ENCODE data around the gene NELL2.

NELL2 gene

DNA sequence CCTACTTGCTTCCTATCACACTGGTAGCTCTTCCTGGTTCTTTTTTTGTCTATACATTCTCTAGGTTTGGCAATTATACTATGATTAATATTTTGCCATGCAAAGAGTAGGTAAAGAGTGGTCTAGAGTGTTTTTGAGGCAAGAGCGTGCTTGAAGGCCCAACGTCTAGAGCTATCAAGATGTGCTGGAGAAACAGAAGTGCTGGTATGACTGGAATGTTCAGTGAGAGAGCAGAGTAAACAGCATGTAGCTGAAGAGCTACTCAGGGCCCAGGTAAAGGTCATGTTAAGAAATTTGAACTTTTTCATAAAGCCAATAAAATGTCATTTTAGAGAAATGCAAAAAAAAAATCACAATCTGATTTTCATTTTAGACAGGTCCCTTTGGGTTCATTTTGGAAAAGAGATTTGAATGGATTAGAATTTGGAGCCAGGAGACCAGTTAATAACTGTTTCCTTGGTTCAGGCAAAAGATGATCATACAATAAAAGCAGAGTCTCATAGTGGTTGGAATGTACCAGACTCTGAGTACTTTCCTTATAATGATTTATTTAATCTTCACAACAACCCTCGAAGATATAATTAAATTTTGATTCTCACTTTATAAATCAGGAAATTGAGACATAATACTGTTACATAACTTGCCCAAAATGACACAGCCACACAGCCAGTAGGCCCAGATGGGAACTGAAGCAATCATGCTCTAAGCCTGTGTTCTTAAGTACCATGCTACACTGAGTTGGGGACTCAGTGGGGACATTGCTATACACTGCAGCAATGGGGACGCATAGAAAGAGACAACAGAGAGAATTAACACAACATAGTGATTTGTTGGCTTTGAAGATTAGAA is 350.1 kb downstream of the NELL2 start:
- no peak for DNase-seq

GRCh38 chr12:44523828-44524227 is 352.3 kb downstream of the NELL2 start:
- no peak for DNase-seq

DNA sequence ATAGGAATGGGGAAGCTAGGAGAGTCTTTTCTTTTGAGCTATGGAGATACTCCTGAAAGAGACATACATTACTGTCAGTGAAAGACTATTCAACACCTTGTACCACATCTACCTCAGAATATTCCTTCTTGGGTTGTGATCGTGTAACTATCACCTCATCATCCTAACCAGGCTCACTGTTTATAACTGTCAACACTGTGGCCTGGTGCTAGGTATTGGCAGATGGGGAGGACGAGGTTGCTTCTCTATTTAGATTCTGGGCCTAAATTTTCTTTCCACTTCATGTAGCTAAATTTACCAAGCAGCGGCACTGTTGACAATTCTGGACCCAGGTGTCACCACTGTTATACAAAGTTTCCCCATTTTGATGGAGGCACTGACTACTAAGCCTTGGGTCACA is 354.4 kb downstream of the NELL2 start:
- no peak for DNase-seq

DNA sequence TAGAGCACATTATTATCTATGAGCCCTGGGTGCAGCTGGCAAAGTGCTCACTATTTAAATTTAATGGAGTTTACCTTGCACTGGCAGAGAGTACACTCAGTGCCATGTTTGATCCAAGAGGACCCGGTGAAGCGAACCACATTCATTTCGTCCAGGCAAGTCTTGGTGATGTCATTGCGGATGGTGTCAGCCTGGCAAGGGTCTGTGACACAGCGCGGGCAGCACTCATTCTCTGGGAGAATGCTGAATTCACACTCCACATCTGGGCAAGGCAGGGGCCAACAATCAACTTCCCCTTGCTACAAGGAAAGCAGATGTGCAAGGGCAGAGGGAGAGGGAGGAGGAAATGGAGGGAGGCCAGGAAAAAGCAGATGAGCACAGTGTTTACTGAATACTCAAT is 356.2 kb downstream of the NELL2 start:
- no peak for DNase-seq

DNA sequence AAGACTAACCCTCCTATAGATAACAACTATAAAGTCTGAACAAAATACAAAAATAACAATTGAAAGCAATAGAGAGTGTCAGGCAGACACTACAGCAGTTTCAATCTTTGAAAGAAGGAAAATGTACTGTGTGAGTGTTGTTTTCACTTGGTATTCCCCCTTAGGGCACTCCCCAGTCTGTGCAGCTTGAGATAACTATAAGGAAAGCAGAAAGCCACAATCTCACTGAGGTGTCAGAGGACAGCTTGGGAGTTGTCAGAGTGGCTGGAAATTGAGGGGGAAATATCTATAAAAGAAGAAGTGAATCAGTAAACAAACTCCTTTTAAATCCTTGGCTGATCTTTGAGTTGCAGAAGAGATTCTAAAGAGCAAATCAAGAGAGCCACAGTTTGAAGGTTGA is 364.8 kb downstream of the NELL2 start:
- no peak for DNase-seq

DNA sequence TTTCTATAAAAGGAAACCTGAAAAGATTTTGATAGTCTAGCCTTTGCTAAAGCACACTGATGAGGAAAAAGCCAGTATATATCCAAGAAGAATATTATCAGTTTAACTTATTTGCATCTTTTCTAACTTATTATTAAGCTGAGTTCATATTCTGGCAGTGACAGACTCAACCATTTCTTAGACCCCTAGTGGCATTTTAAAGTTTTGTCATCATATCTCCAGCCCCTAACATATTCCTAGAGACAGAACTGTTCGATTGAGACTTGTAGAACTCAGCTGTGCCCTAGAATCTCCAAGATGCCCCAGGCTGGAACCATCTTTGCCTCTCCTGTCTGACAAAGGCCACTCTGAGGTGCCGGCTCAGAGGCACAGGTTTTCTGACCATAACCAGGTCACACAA is 365.6 kb downstream of the NELL2 start:
- DNase-seq = no peak

GRCh38 chr12:44510076-44510475 is 366.0 kb downstream of the NELL2 start:
- DNase-seq = no peak

- no peak for DNase-seq
Observed at GRCh38 chr12:44509471-44509870, 366.6 kb downstream of the NELL2 start.

- no peak for DNase-seq
Observed at GRCh38 chr12:44507461-44507860, 368.7 kb downstream of the NELL2 start.

DNA sequence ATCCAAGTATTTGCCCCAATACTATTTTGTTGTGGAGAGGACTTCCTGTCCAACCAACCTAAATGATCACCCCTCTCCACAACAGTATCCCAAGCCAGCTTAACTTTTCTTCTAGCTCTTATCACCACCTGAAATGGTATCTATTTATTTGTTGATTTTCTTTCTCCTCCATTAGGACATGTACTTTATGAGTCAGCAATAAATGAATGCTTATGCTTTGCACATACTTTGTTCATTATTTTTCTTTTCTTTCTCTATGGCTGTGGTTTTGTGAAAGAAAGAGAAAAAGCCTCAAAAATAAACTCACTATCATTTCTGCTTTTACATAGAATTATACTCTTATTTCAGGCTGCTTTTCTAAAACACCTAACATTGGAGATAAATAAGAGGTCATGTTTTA is 371.3 kb downstream of the NELL2 start:
- DNase-seq = no peak

GRCh38 chr12:44503329-44503728 is 372.8 kb downstream of the NELL2 start:
- no peak for DNase-seq

DNA sequence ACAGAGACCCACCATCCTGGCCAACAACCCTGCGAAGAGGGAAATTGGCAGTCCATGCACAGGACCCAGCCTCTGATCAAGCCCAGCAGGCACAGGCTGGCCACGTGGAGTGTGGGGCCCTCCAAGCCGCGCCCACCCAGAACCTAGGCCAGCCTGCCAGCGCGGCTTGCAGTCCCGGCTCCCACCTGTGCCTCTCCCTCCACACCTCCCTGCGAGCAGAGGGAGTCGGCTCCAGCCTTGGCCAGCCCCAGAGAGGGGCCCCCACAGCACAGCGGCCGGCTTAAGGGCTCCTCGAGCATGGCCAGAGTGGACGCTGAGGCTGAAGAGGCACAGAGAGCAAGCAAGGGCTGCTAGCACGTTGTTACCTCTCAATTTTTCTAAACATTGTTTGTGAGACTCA is 373.4 kb downstream of the NELL2 start:
- no peak for DNase-seq

- no peak for DNase-seq
Observed at GRCh38 chr12:44500423-44500822, 375.7 kb downstream of the NELL2 start.

DNA sequence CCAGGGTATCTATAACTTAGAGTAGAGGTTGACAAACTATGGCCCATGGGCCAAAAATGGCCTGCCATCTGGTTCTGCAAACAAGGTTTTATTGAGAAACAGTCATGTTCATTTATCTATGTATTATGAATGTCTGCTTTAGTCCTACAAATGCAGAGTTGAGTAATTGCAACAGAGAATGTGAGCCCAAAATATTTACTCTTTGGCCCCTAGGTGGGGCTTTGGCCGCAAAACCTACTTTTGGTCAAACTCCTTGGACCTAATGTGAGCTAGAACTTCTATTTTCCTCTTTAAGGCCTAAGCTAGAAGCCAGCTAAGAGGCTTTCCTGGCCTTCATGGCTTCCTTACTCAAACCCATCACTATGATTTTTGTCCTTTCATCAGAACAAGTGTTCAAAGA is 379.1 kb downstream of the NELL2 start:
- DNase-seq = no peak

DNA sequence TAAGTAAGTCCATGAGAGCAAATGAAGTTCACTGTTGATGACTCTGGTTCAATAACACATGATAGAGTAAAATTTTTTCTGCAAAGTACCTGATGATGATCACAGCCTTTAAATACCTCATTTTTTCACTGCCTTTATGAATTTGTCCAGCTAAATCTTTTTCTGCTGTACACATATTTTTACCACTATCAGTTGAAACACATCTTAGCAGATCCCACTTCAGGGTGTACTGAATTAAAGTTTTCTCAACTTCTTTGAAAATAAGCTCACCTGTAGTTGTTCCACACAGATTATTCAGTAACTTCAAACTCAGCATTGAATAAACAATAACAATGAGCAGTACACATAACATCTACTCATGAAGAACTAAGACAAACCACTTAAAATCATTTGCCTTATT is 385.9 kb downstream of the NELL2 start:
- no peak for DNase-seq

- no peak for DNase-seq
Observed at GRCh38 chr12:44488180-44488579, 387.9 kb downstream of the NELL2 start.

DNA sequence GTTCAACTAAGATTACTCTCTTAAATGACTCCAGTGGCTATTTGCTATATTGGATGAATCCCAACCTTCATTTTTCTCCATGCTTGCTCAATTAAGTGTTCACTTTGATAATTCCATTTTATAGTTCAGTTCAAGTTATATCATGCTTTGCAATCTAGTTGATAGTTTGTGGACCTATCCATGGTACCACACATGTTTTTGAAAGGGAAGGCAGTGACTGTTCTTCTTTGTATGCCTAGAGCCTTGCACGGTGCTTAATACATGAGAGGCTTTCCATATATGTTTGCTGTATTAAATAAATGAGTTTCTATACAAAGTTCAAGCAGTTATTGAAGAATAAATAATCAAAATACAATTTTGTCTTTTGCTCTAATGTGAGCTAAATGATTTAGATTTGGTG is 391.3 kb downstream of the NELL2 start:
- DNase-seq = no peak

DNA sequence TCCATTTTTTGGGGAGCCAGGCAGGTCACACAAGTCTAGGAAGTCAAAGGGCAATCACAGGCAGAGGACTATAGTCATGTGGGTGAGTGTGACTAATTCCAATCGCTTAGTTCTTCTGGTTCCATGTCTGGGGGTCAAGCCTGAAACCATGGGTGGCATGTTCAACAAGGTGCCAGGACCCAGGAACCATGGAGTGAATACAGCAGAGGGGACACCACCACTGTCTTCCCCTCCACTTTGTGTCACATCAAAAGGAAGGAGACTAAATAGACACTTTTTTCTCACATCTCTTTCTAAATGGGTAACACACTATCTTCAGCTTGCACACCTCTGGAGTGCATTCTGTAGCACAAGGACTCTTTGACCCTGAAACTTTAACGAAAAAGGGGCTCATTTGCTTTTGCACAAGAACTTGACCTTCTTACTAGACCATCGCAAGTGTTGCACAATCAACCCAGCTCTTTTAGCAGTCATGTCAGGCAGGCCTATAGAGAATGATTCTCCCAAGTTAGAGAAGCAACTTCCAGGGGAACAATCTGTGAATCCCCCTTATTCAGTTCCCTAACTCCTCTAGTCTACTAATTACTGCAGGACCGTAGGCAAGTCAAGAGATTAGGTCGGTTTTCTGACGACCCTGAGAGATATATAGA is 398.7 kb downstream of the NELL2 start:
- DNase-seq = no peak

- no peak for DNase-seq
Observed at GRCh38 chr12:44476683-44477082, 399.4 kb downstream of the NELL2 start.

- no peak for DNase-seq
Observed at GRCh38 chr12:44465139-44465538, 411.0 kb downstream of the NELL2 start.

GRCh38 chr12:44464180-44464579 is 411.9 kb downstream of the NELL2 start:
- DNase-seq = no peak

DNA sequence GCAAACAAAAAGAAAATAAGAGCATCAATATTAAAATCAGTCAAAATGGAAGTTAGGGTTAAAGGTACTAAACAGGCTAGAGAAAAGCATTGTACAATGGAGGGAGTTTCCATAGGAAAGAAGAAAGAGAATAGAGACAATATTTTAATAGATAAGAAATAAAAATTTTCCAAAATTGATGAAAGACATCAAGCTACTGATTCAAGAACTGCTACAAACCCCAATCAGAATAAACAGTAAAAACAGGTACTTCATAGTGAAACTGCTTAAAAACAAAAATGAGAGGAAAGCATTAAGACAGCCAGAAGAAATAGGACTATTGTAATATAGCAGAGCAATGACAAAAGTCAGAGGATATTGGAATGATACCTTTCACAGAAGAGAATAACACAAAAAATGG is 413.4 kb downstream of the NELL2 start:
- DNase-seq = no peak

- DNase-seq = no peak
Observed at GRCh38 chr12:44460261-44460660, 415.9 kb downstream of the NELL2 start.

- no peak for DNase-seq
Observed at GRCh38 chr12:44459569-44459968, 416.5 kb downstream of the NELL2 start.

Measured in suppressor macrophage treated with lipopolysaccharide for 1 hour (primary cell).